Tibial artery (tissue), 4 donors: ENCODE results near the gene KNOP1.
A peak's percentile ranks its signal among the peaks of the same experiment; 100 is the strongest.

Experiments
- DNase-seq, 2 donors: peaks; one replicate each; pipeline ENCODE4 v3.0.0-alpha.2; 2019
- H3K27ac ChIP-seq, 2 donors: fragments of 200-600 bp; sonication (generic) in 1 of 2; 1 replicate in 1 of 2; 2 replicates in 1 of 2; pipeline ENCODE4 v1.5.1; 2018 to 2019; ENCODE audit warnings: mild to moderate bottlenecking in 1 of 2
- H3K27me3 ChIP-seq, 2 donors: fragments of 200-600 bp; sonication (generic) in 1 of 2; one replicate each; pipeline versions ENCODE4 v1.5.1 to v1.6.0; 2016 to 2019
- H3K36me3 ChIP-seq, 3 donors: fragments of 200-600 bp; sonication (generic) in 2 of 3; one replicate each; pipeline ENCODE4 v1.5.1; 2016 to 2019; ENCODE audit warnings: mild to moderate bottlenecking in 2 of 3
- H3K4me1 ChIP-seq, 4 donors: fragments of 200-600 bp; sonication (generic) in 2 of 4; 1 replicate in 3 of 4; 2 replicates in 1 of 4; pipeline ENCODE4 v1.5.1; 2016 to 2019
- H3K4me3 ChIP-seq, 2 donors: fragments of 200-600 bp; sonication (generic) in 1 of 2; 1 replicate in 1 of 2; 2 replicates in 1 of 2; pipeline ENCODE4 v1.5.1; 2018 to 2019; ENCODE audit warnings: mild to moderate bottlenecking in 2 of 2
- H3K9me3 ChIP-seq, 3 donors: fragments of 200-600 bp; sonication (generic) in 1 of 3; one replicate each; pipeline ENCODE4 v1.5.1; 2016 to 2019
- intact Hi-C: fragments of 100-400 bp; cut with DNase I; formaldehyde crosslinking; loops from one replicate; pipeline ENCODE4 v1.15.0; 2023; ENCODE audit warnings: low total_unique reads
- TF ChIP-seq, protein P1 (sequence below), 2 experiments: fragments of 200-600 bp in 1 of 2; fragments of 450-650 bp in 1 of 2; IDR thresholded peaks; one replicate each; pipeline ENCODE4 v1.5.1; 2017 to 2019; ENCODE audit warnings: antibody characterized with exemption in 2 of 2, mild to moderate bottlenecking in 1 of 2, moderate library complexity in 1 of 2

KNOP1 gene

DNA sequence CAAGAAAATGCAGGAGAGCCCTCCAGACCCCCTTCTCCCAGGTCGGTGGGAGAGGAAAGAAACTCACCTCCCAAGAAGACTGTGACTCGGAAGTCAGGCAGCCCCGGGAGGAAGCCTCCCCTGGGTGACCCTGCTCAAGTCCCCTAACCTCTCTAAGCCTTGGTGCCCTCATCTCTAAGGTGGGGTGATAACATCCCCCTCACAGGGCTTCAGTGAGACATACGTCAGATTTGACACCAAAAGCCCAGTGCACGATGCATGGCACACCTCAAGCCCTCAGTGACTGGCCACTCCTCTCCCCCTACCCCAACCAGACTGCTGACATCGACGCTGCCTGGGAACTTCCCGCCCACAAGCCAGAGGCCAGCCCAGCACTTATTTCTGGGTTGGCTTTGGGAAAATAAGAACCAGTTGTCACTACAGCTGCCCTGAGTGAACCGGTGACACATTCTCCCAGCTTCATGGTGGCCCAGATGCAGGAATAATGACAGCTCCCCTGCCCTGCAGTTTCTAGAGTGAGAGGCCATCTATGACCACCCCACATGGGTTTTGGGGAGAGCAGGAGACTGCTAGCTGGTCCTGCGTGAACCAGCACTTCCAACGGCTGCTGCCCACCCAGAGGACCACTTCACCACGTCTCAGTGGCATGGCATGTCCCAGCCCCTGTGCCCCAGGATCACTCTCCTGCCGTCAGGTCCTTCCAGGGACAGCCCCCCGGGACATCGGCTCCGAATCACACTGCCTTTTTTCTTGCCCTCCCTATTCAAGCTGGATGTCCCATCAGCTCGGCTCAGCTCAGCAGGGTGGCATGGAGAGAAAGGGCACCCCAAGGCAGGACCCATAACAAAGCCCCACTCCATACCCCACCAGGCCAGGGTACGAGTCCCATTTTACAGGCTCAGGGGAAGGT is 9.5 kb downstream of the KNOP1 start:
- TF ChIP-seq, protein P1, sequence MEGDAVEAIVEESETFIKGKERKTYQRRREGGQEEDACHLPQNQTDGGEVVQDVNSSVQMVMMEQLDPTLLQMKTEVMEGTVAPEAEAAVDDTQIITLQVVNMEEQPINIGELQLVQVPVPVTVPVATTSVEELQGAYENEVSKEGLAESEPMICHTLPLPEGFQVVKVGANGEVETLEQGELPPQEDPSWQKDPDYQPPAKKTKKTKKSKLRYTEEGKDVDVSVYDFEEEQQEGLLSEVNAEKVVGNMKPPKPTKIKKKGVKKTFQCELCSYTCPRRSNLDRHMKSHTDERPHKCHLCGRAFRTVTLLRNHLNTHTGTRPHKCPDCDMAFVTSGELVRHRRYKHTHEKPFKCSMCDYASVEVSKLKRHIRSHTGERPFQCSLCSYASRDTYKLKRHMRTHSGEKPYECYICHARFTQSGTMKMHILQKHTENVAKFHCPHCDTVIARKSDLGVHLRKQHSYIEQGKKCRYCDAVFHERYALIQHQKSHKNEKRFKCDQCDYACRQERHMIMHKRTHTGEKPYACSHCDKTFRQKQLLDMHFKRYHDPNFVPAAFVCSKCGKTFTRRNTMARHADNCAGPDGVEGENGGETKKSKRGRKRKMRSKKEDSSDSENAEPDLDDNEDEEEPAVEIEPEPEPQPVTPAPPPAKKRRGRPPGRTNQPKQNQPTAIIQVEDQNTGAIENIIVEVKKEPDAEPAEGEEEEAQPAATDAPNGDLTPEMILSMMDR (IDR thresholded peaks at IDR 0.05) = no peak
- peak in 1 of 2 donors; percentile 52 for DNase-seq
- Histone ChIP-seq H3K27me3 (no peaks in the 10 kb centered on the region), H3K36me3 (peaks cover 32 to 91% (median 63%) of the 10 kb centered on the region in 3 donors), H3K4me1 (no peaks in the 10 kb centered on the region), H3K27ac (no peak overlapping the region), H3K4me3 (no peak overlapping the region), H3K9me3 (no peaks in the 10 kb centered on the region)
- intact Hi-C loops = no loop called here

DNA sequence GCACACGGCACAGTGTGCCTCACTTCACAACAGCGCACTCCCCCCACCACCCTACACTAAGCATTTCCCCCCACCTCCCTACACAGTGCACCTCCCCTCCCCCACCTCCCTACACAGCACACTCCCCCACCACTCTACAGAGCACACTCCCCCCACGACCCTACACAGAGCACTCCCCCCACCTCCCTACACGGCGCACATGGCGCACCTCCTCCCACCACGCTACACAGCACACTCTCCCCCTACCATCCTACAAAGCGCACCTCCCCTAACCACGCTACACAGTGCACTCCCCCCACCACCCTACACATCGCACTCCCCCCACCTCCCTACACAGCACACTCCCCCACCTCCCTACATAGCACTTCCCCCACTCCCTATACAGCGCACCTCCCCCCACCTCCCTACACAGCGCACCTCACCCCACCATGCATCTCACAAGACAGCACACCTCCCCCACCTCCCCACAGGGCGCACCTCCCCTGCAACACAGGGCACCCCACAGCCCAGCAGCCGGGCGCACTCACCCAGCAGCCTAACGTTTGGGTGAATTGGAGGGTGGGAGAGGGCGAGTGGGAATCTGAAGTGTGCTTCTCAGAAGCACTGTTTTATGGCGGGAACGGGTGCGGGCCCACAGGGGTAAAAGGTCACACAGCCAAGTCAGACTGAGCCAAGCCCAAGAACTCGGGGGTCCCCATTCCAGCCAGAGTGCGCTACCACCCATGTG is 10.3 kb downstream of the KNOP1 start:
- Histone ChIP-seq H3K27ac (no peak overlapping the region), H3K9me3 (no peaks in the 10 kb centered on the region), H3K27me3 (no peaks in the 10 kb centered on the region), H3K36me3 (peaks cover 37 to 91% (median 67%) of the 10 kb centered on the region in 3 donors), H3K4me1 (no peaks in the 10 kb centered on the region), H3K4me3 (no peak overlapping the region)
- intact Hi-C loops = no loop called here
- no peak for DNase-seq
- TF ChIP-seq, protein P1 (IDR thresholded peaks at IDR 0.05) = no peak

DNA sequence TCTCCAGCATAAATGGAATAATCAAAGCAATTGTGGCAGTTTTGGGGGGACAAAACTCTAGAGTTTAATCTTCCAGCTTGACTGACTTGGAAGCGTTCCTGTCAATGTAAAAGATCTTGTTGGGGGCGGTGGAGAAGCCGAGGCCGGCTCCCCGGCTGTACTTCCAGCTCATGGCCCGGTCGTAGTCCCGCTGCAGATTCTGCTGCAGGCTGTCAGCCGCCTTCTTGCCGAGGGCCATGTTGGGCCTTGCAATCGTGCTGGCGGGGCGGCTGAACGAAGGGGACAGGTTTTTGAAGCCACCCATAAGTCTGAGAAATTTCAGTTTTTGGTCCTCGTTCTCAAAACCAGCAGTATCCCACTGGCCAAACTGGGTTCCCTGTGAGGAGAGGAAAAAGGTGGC is 11.2 kb downstream of the KNOP1 start:
- Histone ChIP-seq H3K9me3 (no peaks in the 10 kb centered on the region), H3K4me3 (no peak overlapping the region), H3K27ac (no peak overlapping the region), H3K27me3 (no peaks in the 10 kb centered on the region), H3K36me3 (peaks cover 46 to 91% (median 66%) of the 10 kb centered on the region in 3 donors), H3K4me1 (no peaks in the 10 kb centered on the region)
- DNase-seq = no peak
- intact Hi-C loops = no loop called here
- TF ChIP-seq, protein P1 (IDR thresholded peaks at IDR 0.05) = no peak

DNA sequence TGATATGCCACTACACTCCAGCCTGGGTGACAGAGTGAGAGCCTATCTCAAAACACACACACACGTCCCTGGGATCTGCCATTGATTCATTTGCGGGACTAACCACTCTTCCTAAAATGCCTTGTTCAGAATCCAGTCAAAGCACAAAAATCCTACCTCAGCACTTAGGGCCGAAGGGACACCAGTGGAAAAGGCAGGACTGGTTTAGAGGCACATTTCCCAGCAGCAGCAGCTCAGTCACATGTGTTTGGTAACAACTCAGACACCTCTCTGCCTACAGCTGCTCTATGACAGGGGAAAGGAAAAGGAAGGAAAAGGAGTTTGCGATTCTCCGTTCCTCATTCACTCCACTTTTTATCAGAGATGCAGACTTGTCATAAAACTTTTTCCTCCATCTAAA is 12.2 kb downstream of the KNOP1 start:
- Histone ChIP-seq H3K27me3 (no peaks in the 10 kb centered on the region), H3K27ac (no peak overlapping the region), H3K4me1 (no peaks in the 10 kb centered on the region), H3K36me3 (peaks cover 47 to 93% (median 71%) of the 10 kb centered on the region in 3 donors), H3K9me3 (no peaks in the 10 kb centered on the region), H3K4me3 (no peak overlapping the region)
- no peak for DNase-seq
- intact Hi-C loops = no loop called here
- TF ChIP-seq, protein P1 (IDR thresholded peaks at IDR 0.05) = no peak

DNA sequence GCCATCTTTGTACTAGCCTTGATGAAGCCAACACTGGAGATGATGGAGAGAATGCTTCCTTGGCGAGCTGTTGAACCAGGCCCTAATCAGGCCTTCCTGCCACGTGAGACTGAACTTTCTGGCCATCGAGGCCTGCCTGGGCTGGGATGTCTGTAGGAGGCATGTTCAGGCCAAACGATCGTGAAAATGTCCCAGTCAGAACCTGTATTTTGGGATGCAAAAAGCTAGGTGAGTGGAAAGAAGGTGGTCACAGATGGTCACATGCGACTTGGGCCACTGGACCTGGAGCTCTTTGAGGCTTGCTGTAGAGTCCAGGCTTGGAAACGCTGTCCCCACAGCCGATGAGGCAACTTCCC is 12.9 kb downstream of the KNOP1 start:
- intact Hi-C loops = no loop called here
- H3K27ac ChIP-seq = no peak overlapping the region

More for the DNA sequence above, 12.9 kb downstream of the KNOP1 start:
- TF ChIP-seq, protein P1 (IDR thresholded peaks at IDR 0.05) = no peak
- no peaks in the 10 kb centered on the region for H3K9me3 ChIP-seq
- H3K4me1 ChIP-seq = no peaks in the 10 kb centered on the region
- no peak overlapping the region for H3K4me3 ChIP-seq
- H3K36me3 ChIP-seq = peaks cover 52 to 93% (median 72%) of the 10 kb centered on the region in 3 donors
- no peak for DNase-seq
- no peaks in the 10 kb centered on the region for H3K27me3 ChIP-seq
